HCT116 (cell line): Measurements from ENCODE around the gene PHACTR1. TPM values are rescaled to one million over a fixed set of nuclear protein-coding genes. Genes with fewer than 3 reads are reported as not detected.
"Not testable (repeated sequence)": the region's sequence is repeated elsewhere in the genome, so short reads cannot be mapped to it uniquely, and the experiment has no call there.

Experiments used
- ATAC-seq: fragments of 200-7000 bp; cut with Tn5 transposase; 2 replicates; pipeline ENCODE4 v1.9.1; 2020; ENCODE audit warnings: mild to moderate bottlenecking, moderate library complexity
- BruUV-seq: library from RNA; stranded (reverse); fragments of 400-500 nt; replicated peaks from 2 replicates; lab custom pipeline; 2021; lab: Mats Ljungman, UMichigan
- CTCF ChIA-PET: fragments of 300-600 bp; sonication (Branson Sonifier 250); formaldehyde crosslinking; loops from one replicate; lab custom pipeline; 2021; ENCODE audit warnings: antibody characterized with exemption; lab: Charles Lee
- POLR2A ChIA-PET: fragments of 300-600, 350-600 bp; sonication (Branson Sonifier 250); formaldehyde crosslinking; loops from one replicate; lab custom pipeline; 2021; ENCODE audit warnings: antibody characterized with exemption; lab: Charles Lee
- RAD21 ChIA-PET, 2 experiments: fragments of 300-600 bp; sonication (Branson Sonifier 250); formaldehyde crosslinking; loops; one replicate each; lab custom pipeline; 2023; ENCODE audit warnings: low total read pairs in 2 of 2; ENCODE audit not compliant: uncharacterized antibody in 2 of 2, unreplicated experiment in 2 of 2, low non-redundant PET in 1 of 2; lab: Charles Lee
- DNase-seq: peaks from one replicate; pipeline ENCODE4 v3.0.0-alpha.2; 2010; ENCODE audit warnings: low read depth, low spot score
- H2AFZ ChIP-seq: fragments of 200-600 bp; shearing (Covaris generic), sonication (generic); 2 replicates; pipeline ENCODE4 v1.6.1; 2017; ENCODE audit warnings: low read depth, mixed run types, mixed read lengths, antibody characterized with exemption, low read length; ENCODE audit not compliant: poor library complexity, severe bottlenecking
- H3K27ac ChIP-seq: 2 replicates; pipeline ENCODE4 v1.5.1; 2012; ENCODE audit warnings: low read depth, low read length
- H3K27me3 ChIP-seq: fragments of 200-600 bp; sonication (generic); 2 replicates; pipeline ENCODE4 v1.6.1; 2016; ENCODE audit warnings: mixed run types, low read length, mixed read lengths; ENCODE audit not compliant: insufficient read depth
- H3K36me3 ChIP-seq, 2 experiments: fragments of 200-500 bp in 1 of 2; fragments of 200-600 bp in 1 of 2; sonication (Bioruptor generic) in 1 of 2; sonication (generic) in 1 of 2; 2 replicates each; pipeline versions ENCODE4 v1.5.1 to v1.6.1; 2014 to 2016; ENCODE audit warnings: low read length in 2 of 2, inconsistent platforms in 1 of 2, mixed read lengths in 1 of 2, mixed run types in 1 of 2; ENCODE audit not compliant: insufficient read depth in 2 of 2, control insufficient read depth in 1 of 2
- H3K4me1 ChIP-seq, 2 experiments: fragments of 200-600 bp in 1 of 2; sonication (generic) in 1 of 2; 2 replicates each; pipeline versions ENCODE4 v1.5.1 to v1.6.1; 2012 to 2017; ENCODE audit warnings: low read length in 2 of 2, inconsistent platforms in 1 of 2, mild to moderate bottlenecking in 1 of 2, mixed read lengths in 1 of 2, mixed run types in 1 of 2, moderate library complexity in 1 of 2; ENCODE audit not compliant: insufficient read depth in 2 of 2, control insufficient read depth in 1 of 2
- H3K4me2 ChIP-seq: fragments of 200-600 bp; sonication (generic); 2 replicates; pipeline ENCODE4 v1.6.1; 2017; ENCODE audit warnings: mixed run types, low read length, mixed read lengths
- H3K4me3 ChIP-seq, 2 experiments: fragments of 200-600 bp in 1 of 2; sonication (generic) in 1 of 2; replicated peaks in 1 of 2; 2 replicates each; pipeline ENCODE4 v1.5.1; 2011 to 2016; ENCODE audit warnings: low read length in 2 of 2, control low read depth in 1 of 2, low read depth in 1 of 2, mild to moderate bottlenecking in 1 of 2, mixed read lengths in 1 of 2, mixed run types in 1 of 2
- H3K79me2 ChIP-seq: fragments of 200-600 bp; sonication (generic); 2 replicates; pipeline ENCODE4 v1.6.1; 2017; ENCODE audit warnings: mild to moderate bottlenecking, mixed run types, low read length, moderate library complexity, mixed read lengths; ENCODE audit not compliant: insufficient read depth
- H3K9ac ChIP-seq: fragments of 200-600 bp; sonication (generic); 2 replicates; pipeline ENCODE4 v1.6.1; 2016; ENCODE audit warnings: low read length, mixed read lengths
- H3K9me2 ChIP-seq: fragments of 200-600 bp; sonication (generic), shearing (Covaris generic); 2 replicates; pipeline ENCODE4 v1.6.1; 2017; ENCODE audit warnings: mixed run types, mild to moderate bottlenecking, moderate library complexity; ENCODE audit not compliant: insufficient read depth
- H3K9me3 ChIP-seq, 2 experiments: fragments of 200-500 bp in 1 of 2; fragments of 200-600 bp in 1 of 2; sonication (Bioruptor generic) in 1 of 2; sonication (generic) in 1 of 2; 2 replicates each; pipeline ENCODE4 v1.6.1; 2014 to 2017; ENCODE audit warnings: low read length in 2 of 2, mixed read lengths in 2 of 2, inconsistent platforms in 1 of 2, low read depth in 1 of 2, mild to moderate bottlenecking in 1 of 2, mixed run types in 1 of 2, moderate library complexity in 1 of 2; ENCODE audit not compliant: control insufficient read depth in 1 of 2, insufficient read depth in 1 of 2
- H4K20me1 ChIP-seq: fragments of 200-600 bp; sonication (generic), shearing (Covaris generic); 2 replicates; pipeline ENCODE4 v1.6.1; 2017; ENCODE audit warnings: mixed run types, mild to moderate bottlenecking, moderate library complexity; ENCODE audit not compliant: insufficient read depth
- CEBPB ChIP-seq: IDR thresholded peaks from 2 replicates; pipeline ENCODE4 v1.6.1; 2012; ENCODE audit warnings: low read depth
- ELF1 ChIP-seq: IDR thresholded peaks from 2 replicates; pipeline ENCODE4 v1.6.1; 2012; ENCODE audit warnings: low read depth, borderline replicate concordance
- SP1 ChIP-seq: IDR thresholded peaks from 2 replicates; pipeline ENCODE4 v1.6.1; 2012; ENCODE audit warnings: low read depth
- TCF7L2 ChIP-seq: IDR thresholded peaks from 2 replicates; pipeline ENCODE4 v1.7.0; 2011; ENCODE audit warnings: borderline replicate concordance, inconsistent platforms; ENCODE audit not compliant: insufficient read depth, insufficient read length; ENCODE audit errors: extremely low read depth
- YY1 ChIP-seq: IDR thresholded peaks from 2 replicates; pipeline ENCODE4 v1.6.1; 2011; ENCODE audit warnings: low read length, low read depth, moderate library complexity, mild to moderate bottlenecking; ENCODE audit not compliant: insufficient replicate concordance; ENCODE audit errors: extremely low read depth
- ZNF274 ChIP-seq: fragments of 200-500 bp; sonication (Bioruptor generic); IDR thresholded peaks from 2 replicates; pipeline ENCODE4 v1.6.1; 2014; ENCODE audit warnings: mild to moderate bottlenecking, low read depth, low read length, inconsistent platforms
- intact Hi-C: fragments of 100-400 bp; cut with micrococcal nuclease; formaldehyde crosslinking; loops from 2 replicates; pipeline ENCODE4 v1.10.0; 2022
- total RNA-seq: library from RNA; stranded (reverse); gene quantifications from one replicate; pipeline ENCODE4 v1.2.1, GENCODE V29; 2021; ENCODE audit not compliant: unreplicated experiment
- TF ChIP-seq, protein P1 (sequence below), 3 experiments: fragments of 200-600 bp in 1 of 3; sonication (generic) in 1 of 3; IDR thresholded peaks in 2 of 3; conservative IDR thresholded peaks in 1 of 3; 2 replicates each; pipeline ENCODE4 v1.5.1; 2012 to 2017; ENCODE audit warnings: low read depth in 2 of 3, low read length in 2 of 3, antibody characterized with exemption in 1 of 3, borderline replicate concordance in 1 of 3, control low read depth in 1 of 3, mild to moderate bottlenecking in 1 of 3, mixed read lengths in 1 of 3, mixed run types in 1 of 3, moderate library complexity in 1 of 3; ENCODE audit not compliant: insufficient read depth in 1 of 3

Gene PHACTR1
- total RNA-seq, 1 experiment from 2014 or later: 0.17 TPM

DNA sequence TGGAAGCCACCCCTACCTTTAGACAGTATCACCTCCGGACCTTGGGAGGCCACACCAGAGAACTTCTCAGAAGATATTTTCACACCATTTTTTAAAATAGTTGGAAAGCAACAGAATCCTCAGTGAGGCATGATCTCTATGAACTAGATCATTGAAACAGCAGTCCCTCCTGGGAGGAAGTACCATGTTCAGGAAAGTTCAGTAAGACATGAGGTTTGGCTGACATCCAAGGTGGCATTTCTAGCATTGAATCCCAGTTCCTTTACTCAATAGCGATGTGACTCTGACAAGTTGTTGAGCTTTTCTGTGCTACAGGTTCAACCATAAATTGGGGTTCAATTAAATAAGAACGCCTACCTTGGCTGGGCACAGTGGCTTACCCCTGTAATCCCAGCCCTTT, 442.7 kb downstream of the PHACTR1 start (continued):
- TF ChIP-seq, protein P1, sequence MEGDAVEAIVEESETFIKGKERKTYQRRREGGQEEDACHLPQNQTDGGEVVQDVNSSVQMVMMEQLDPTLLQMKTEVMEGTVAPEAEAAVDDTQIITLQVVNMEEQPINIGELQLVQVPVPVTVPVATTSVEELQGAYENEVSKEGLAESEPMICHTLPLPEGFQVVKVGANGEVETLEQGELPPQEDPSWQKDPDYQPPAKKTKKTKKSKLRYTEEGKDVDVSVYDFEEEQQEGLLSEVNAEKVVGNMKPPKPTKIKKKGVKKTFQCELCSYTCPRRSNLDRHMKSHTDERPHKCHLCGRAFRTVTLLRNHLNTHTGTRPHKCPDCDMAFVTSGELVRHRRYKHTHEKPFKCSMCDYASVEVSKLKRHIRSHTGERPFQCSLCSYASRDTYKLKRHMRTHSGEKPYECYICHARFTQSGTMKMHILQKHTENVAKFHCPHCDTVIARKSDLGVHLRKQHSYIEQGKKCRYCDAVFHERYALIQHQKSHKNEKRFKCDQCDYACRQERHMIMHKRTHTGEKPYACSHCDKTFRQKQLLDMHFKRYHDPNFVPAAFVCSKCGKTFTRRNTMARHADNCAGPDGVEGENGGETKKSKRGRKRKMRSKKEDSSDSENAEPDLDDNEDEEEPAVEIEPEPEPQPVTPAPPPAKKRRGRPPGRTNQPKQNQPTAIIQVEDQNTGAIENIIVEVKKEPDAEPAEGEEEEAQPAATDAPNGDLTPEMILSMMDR (IDR thresholded peaks at IDR 0.05 in 2 of 3, conservative IDR thresholded peaks at IDR 0.05 in 1 of 3; ENCODE audit: borderline replicate concordance in 1 of 3, insufficient read depth in 1 of 3, low read depth in 2 of 3, low read length in 2 of 3): no peak
- TF ChIP-seq CEBPB: no peak
- TF ChIP-seq ZNF274: no peak
- no peak for TF ChIP-seq TCF7L2
- no peak for TF ChIP-seq ELF1
- no peak for TF ChIP-seq YY1
- TF ChIP-seq SP1: no peak

DNA sequence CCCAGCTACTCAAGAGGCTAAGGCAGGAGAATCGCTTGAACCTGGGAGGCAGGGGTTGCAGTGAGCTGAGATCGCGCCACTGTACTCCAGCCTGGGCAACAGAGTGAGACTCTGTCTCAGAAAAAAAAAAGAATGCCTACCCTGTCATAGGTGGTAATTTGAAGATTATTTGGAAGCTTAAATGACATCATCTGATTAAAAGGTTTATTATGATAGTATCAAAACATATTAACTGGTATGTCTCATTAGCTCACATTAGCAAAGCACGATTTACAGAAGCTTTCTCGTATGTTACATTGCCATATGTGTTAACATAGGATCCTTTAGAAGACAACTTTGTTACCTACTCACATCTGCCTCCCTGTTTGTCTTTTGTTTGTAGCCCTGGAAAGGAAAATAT, 443.3 kb downstream of the PHACTR1 start:
- H3K9ac ChIP-seq, POLR2A ChIA-PET, H3K27ac ChIP-seq, H3K4me2 ChIP-seq, CTCF ChIA-PET, H3K9me3 ChIP-seq, ATAC-seq, RAD21 ChIA-PET, H3K36me3 ChIP-seq, BruUV-seq, DNase-seq, H3K4me3 ChIP-seq, H2AFZ ChIP-seq, H3K4me1 ChIP-seq, H3K79me2 ChIP-seq, H3K9me2 ChIP-seq, intact Hi-C loops, H4K20me1 ChIP-seq: not testable (repeated sequence)
- H3K27me3 ChIP-seq: peaks cover 23% of the 10 kb centered on the region
